PC-3 (cell line): Measurements from ENCODE around the gene UBR2. TPM values are rescaled to one million over a fixed set of nuclear protein-coding genes. Genes with fewer than 3 reads are reported as not detected.

Experiments
- ATAC-seq: fragments of 200-7000 bp; cut with Tn5 transposase; 2 replicates; pipeline ENCODE4 v1.9.1; 2020; ENCODE audit warnings: mild to moderate bottlenecking, moderate library complexity
- BruUV-seq: library from RNA; stranded (reverse); fragments of 400-500 nt; replicated peaks from 2 replicates; lab custom pipeline; 2021; lab: Mats Ljungman, UMichigan
- CTCF ChIA-PET: fragments of 300-600 bp; sonication (Branson Sonifier 250); formaldehyde crosslinking; loops from one replicate; lab custom pipeline; 2022; ENCODE audit warnings: antibody characterized with exemption; lab: Charles Lee
- POLR2A ChIA-PET: fragments of 300-600 bp; sonication (Branson Sonifier 250); formaldehyde crosslinking; loops from one replicate; lab custom pipeline; 2022; ENCODE audit warnings: antibody characterized with exemption; ENCODE audit not compliant: unreplicated experiment; lab: Charles Lee
- DNase-seq: peaks from one replicate; pipeline ENCODE4 v3.0.0-alpha.2; 2015
- H2AFZ ChIP-seq: fragments of 300-600 bp; sonication (generic); 2 replicates; pipeline ENCODE4 v1.6.0; 2016; ENCODE audit warnings: antibody characterized with exemption, low read length
- H3F3A ChIP-seq: fragments of 300-600 bp; sonication (generic); one replicate; pipeline ENCODE4 v1.6.0; 2017; ENCODE audit warnings: antibody characterized with exemption, low read length, control low read depth, mild to moderate bottlenecking; ENCODE audit not compliant: unreplicated experiment
- H3K27ac ChIP-seq: fragments of 300-600 bp; sonication (generic); 2 replicates; pipeline ENCODE4 v1.5.1; 2016; ENCODE audit warnings: mild to moderate bottlenecking, low read length
- H3K27me3 ChIP-seq: fragments of 300-600 bp; sonication (generic); 2 replicates; pipeline ENCODE4 v1.6.1; 2016; ENCODE audit warnings: low read length, mixed read lengths
- H3K36me3 ChIP-seq: fragments of 300-600 bp; sonication (generic); 2 replicates; pipeline ENCODE4 v1.6.1; 2016; ENCODE audit warnings: low read depth, mixed run types, low read length, mixed read lengths
- H3K4me1 ChIP-seq: fragments of 300-600 bp; sonication (generic); 2 replicates; pipeline ENCODE4 v1.5.1; 2016; ENCODE audit warnings: low read length; ENCODE audit not compliant: insufficient read depth
- H3K4me2 ChIP-seq: fragments of 300-600 bp; sonication (generic); 2 replicates; pipeline ENCODE4 v1.6.0; 2016; ENCODE audit warnings: low read length
- H3K4me3 ChIP-seq: fragments of 300-600 bp; sonication (generic); 2 replicates; pipeline ENCODE4 v1.5.1; 2016; ENCODE audit warnings: mild to moderate bottlenecking, low read length, mixed read lengths
- H3K79me2 ChIP-seq: fragments of 300-600 bp; sonication (generic); 2 replicates; pipeline ENCODE4 v1.6.1; 2017; ENCODE audit warnings: low read length, mixed read lengths
- H3K9ac ChIP-seq: fragments of 300-600 bp; sonication (generic); 2 replicates; pipeline ENCODE4 v1.6.0; 2016; ENCODE audit warnings: mild to moderate bottlenecking, low read length
- H3K9me2 ChIP-seq: fragments of 300-600 bp; sonication (generic); replicated peaks from 2 replicates; pipeline ENCODE4 v1.6.1; 2016; ENCODE audit warnings: mixed run types, low read length, mixed read lengths
- H3K9me3 ChIP-seq: fragments of 300-600 bp; sonication (generic); 2 replicates; pipeline ENCODE4 v1.6.1; 2016; ENCODE audit warnings: low read length, mixed read lengths
- H4K20me1 ChIP-seq: fragments of 300-600 bp; sonication (generic); 2 replicates; pipeline ENCODE4 v1.6.1; 2016; ENCODE audit warnings: low read length, mixed read lengths
- EZH2 ChIP-seq: fragments of 300-600 bp; sonication (generic); IDR thresholded peaks from one replicate; pipeline ENCODE4 v1.6.1; 2017; ENCODE audit warnings: antibody characterized with exemption, mild to moderate bottlenecking, low read length; ENCODE audit not compliant: unreplicated experiment
- EZH2phosphoT487 ChIP-seq: fragments of 300-600 bp; sonication (generic); IDR thresholded peaks from 2 replicates; pipeline ENCODE4 v1.6.1; 2018; ENCODE audit warnings: mild to moderate bottlenecking, antibody characterized with exemption, low read length, borderline replicate concordance
- intact Hi-C: fragments of 100-400 bp; cut with micrococcal nuclease; formaldehyde crosslinking; loops from 2 replicates; pipeline ENCODE4 v1.9.0; 2023
- total RNA-seq: library from RNA; depleted of rRNA; stranded (reverse); fragments of >200 nt; gene quantifications from 2 replicates; pipeline ENCODE4 v1.2.3, GENCODE V29; 2014
- TF ChIP-seq, protein P1 (sequence below): fragments of 300-600 bp; sonication (generic); conservative IDR thresholded peaks from 2 replicates; pipeline ENCODE4 v1.5.1; 2017; ENCODE audit warnings: antibody characterized with exemption, low read depth, mild to moderate bottlenecking, low read length

Gene UBR2
- total RNA-seq, 1 experiment from 2014 or later: 19.6 TPM

GRCh38 chr6:42726026-42726425 lies 162.2 kb downstream of the UBR2 start:
- POLR2A ChIA-PET: interaction anchor here (0.5 to 0.6 kb wide), 2 partner anchors 55 to 57 kb away, joined by 7 to 9 read pairs; no protein-coding TSS in a partner anchor
- peaks cover under 1% of the 10 kb centered on the region; the same call in 1 of the 2 replicates for H3K4me1 ChIP-seq
- H3K9me2 ChIP-seq: no peaks in the 10 kb centered on the region
- H2AFZ ChIP-seq: peak overlapping the region; percentile 79; the same call in 1 of the 2 replicates
- no peaks in the 10 kb centered on the region for H3K79me2 ChIP-seq
- intact Hi-C loops: loop anchor here (1.0 to 2.0 kb wide), 3 partner anchors 33 to 151 kb away; no protein-coding TSS in a partner anchor
- H3K27ac ChIP-seq: no peak overlapping the region
- H3K27me3 ChIP-seq: no peaks in the 10 kb centered on the region
- no peak for DNase-seq
- no peaks in the 10 kb centered on the region for H4K20me1 ChIP-seq
- CTCF ChIA-PET: interaction anchor here (0.5 to 2.0 kb wide), 6 partner anchors 9 to 136 kb away, joined by 3 to 13 read pairs (median 4); partner anchors contain the start of gene TBCC
- H3K36me3 ChIP-seq: no peaks in the 10 kb centered on the region
- no peak overlapping the region for H3K4me3 ChIP-seq
- no TSS peak for BruUV-seq
- H3K9ac ChIP-seq: no peak overlapping the region
- no peak for TF ChIP-seq EZH2
- no peak for TF ChIP-seq EZH2phosphoT487
- TF ChIP-seq, protein P1, sequence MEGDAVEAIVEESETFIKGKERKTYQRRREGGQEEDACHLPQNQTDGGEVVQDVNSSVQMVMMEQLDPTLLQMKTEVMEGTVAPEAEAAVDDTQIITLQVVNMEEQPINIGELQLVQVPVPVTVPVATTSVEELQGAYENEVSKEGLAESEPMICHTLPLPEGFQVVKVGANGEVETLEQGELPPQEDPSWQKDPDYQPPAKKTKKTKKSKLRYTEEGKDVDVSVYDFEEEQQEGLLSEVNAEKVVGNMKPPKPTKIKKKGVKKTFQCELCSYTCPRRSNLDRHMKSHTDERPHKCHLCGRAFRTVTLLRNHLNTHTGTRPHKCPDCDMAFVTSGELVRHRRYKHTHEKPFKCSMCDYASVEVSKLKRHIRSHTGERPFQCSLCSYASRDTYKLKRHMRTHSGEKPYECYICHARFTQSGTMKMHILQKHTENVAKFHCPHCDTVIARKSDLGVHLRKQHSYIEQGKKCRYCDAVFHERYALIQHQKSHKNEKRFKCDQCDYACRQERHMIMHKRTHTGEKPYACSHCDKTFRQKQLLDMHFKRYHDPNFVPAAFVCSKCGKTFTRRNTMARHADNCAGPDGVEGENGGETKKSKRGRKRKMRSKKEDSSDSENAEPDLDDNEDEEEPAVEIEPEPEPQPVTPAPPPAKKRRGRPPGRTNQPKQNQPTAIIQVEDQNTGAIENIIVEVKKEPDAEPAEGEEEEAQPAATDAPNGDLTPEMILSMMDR: no peak
- H3K9me3 ChIP-seq: no peaks in the 10 kb centered on the region
- ATAC-seq: no peak
- H3K4me2 ChIP-seq: peak overlapping the region; percentile 75
- H3F3A ChIP-seq: no peaks in the 10 kb centered on the region

- Histone ChIP-seq H2AFZ (peak overlapping the region; percentile 79), H3F3A (no peaks in the 10 kb centered on the region), H3K9me3 (no peaks in the 10 kb centered on the region), H3K4me2 (peak overlapping the region; percentile 75), H3K27me3 (no peaks in the 10 kb centered on the region), H4K20me1 (no peaks in the 10 kb centered on the region), H3K36me3 (no peaks in the 10 kb centered on the region), H3K4me1 (no peaks in the 10 kb centered on the region), H3K27ac (no peak overlapping the region), H3K79me2 (no peaks in the 10 kb centered on the region), H3K4me3 (peak overlapping the region; percentile 20; the same call in 1 of the 2 replicates), H3K9ac (no peak overlapping the region), H3K9me2 (no peaks in the 10 kb centered on the region)
- intact Hi-C loops: loop anchor here (1.0 to 2.0 kb wide), 3 partner anchors 34 to 150 kb away; no protein-coding TSS in a partner anchor
- ChIA-PET CTCF (interaction anchor here (0.5 to 2.0 kb wide), 6 partner anchors 10 to 105 kb away, joined by 3 to 13 read pairs (median 4); partner anchors contain the start of gene TBCC), POLR2A (interaction anchor here (0.5 kb wide), 1 partner anchor 55 kb away, joined by 9 read pairs; no protein-coding TSS in a partner anchor)
- TF ChIP-seq EZH2: no peak
- TF ChIP-seq, protein P1: peak; percentile 95
- DNase-seq (peak; percentile 77), ATAC-seq (peak; percentile 88)
- no TSS peak for BruUV-seq
Observed at GRCh38 chr6:42726485-42727086, 162.8 kb downstream of the UBR2 start.
